Liver (tissue), 9 donors: ENCODE results near the gene EXD3. TPM values are rescaled to one million over a fixed set of nuclear protein-coding genes. Genes with fewer than 3 reads are reported as not detected.

ENCODE experiments used
- DNase-seq: peaks from one replicate; pipeline ENCODE4 v3.0.0-alpha.2; 2017; ENCODE audit warnings: low spot score
- H3K27ac ChIP-seq, 2 donors: one replicate each; pipeline ENCODE4 v1.7.0; 2013; ENCODE audit warnings: inconsistent platforms in 2 of 2, low read length in 2 of 2, control low read depth in 1 of 2, low read depth in 1 of 2, mild to moderate bottlenecking in 1 of 2
- H3K27me3 ChIP-seq, 4 donors: one replicate each; pipeline versions ENCODE4 v1.6.1 to v1.7.0; 2013; ENCODE audit warnings: low read length in 3 of 4, inconsistent platforms in 1 of 4, mild to moderate bottlenecking in 1 of 4, moderate library complexity in 1 of 4; ENCODE audit not compliant: control insufficient read depth in 4 of 4, insufficient read depth in 4 of 4
- H3K36me3 ChIP-seq, 4 donors: one replicate each; pipeline versions ENCODE4 v1.6.1 to v1.7.0; 2013; ENCODE audit warnings: low read length in 3 of 4, mild to moderate bottlenecking in 3 of 4, low read depth in 1 of 4, moderate library complexity in 1 of 4; ENCODE audit not compliant: control insufficient read depth in 4 of 4, insufficient read depth in 3 of 4
- H3K4me1 ChIP-seq, 4 donors: one replicate each; pipeline versions ENCODE4 v1.6.1 to v1.7.0; 2013; ENCODE audit warnings: low read length in 3 of 4, mild to moderate bottlenecking in 3 of 4, moderate library complexity in 1 of 4; ENCODE audit not compliant: control insufficient read depth in 4 of 4, insufficient read depth in 4 of 4
- H3K4me3 ChIP-seq, 3 donors: one replicate each; pipeline versions ENCODE4 v1.6.1 to v1.7.0; 2013; ENCODE audit warnings: low read length in 3 of 3, control low read depth in 1 of 3, low read depth in 1 of 3, mild to moderate bottlenecking in 1 of 3
- H3K9ac ChIP-seq, 2 donors: one replicate each; pipeline ENCODE4 v1.7.0; 2013; ENCODE audit warnings: low read length in 2 of 2, mild to moderate bottlenecking in 2 of 2, moderate library complexity in 2 of 2, control low read depth in 1 of 2, low read depth in 1 of 2
- H3K9me3 ChIP-seq, 4 donors: one replicate each; pipeline versions ENCODE4 v1.6.1 to v1.7.0; 2013; ENCODE audit warnings: low read length in 3 of 4; ENCODE audit not compliant: control insufficient read depth in 4 of 4
- ATF3 ChIP-seq: IDR thresholded peaks from 2 replicates; pipeline ENCODE4 v1.6.1; 2016; ENCODE audit warnings: antibody characterized with exemption
- CTCF ChIP-seq: fragments of 150-350 bp; IDR thresholded peaks from 2 replicates; pipeline ENCODE4 v1.5.1; 2017; ENCODE audit warnings: improper control_type of control experiment, low read depth, low read length; ENCODE audit not compliant: missing input control
- FOXA2 ChIP-seq: IDR thresholded peaks from 2 replicates; pipeline ENCODE4 v1.6.1; 2016; ENCODE audit warnings: antibody characterized with exemption
- GABPA ChIP-seq, 2 donors: IDR thresholded peaks in 1 of 2; conservative IDR thresholded peaks in 1 of 2; 2 replicates each; pipeline ENCODE4 v1.6.1; 2016; ENCODE audit warnings: antibody characterized with exemption in 2 of 2, mild to moderate bottlenecking in 1 of 2, moderate library complexity in 1 of 2
- HNF4A ChIP-seq, 2 donors: conservative IDR thresholded peaks; 2 replicates each; pipeline ENCODE4 v1.6.1; 2016; ENCODE audit warnings: antibody characterized with exemption in 2 of 2, mild to moderate bottlenecking in 2 of 2
- HNF4G ChIP-seq: IDR thresholded peaks from 2 replicates; pipeline ENCODE4 v1.6.1; 2016; ENCODE audit warnings: antibody characterized with exemption
- JUND ChIP-seq, 2 donors: IDR thresholded peaks; 2 replicates each; pipeline ENCODE4 v1.6.1; 2016; ENCODE audit warnings: antibody characterized with exemption in 2 of 2
- MAX ChIP-seq: IDR thresholded peaks from 2 replicates; pipeline ENCODE4 v1.6.1; 2016; ENCODE audit warnings: antibody characterized with exemption
- NR2F2 ChIP-seq: IDR thresholded peaks from 2 replicates; pipeline ENCODE4 v1.6.1; 2016; ENCODE audit warnings: antibody characterized with exemption
- REST ChIP-seq: IDR thresholded peaks from 2 replicates; pipeline ENCODE4 v1.6.1; 2016; ENCODE audit warnings: antibody characterized with exemption, mild to moderate bottlenecking
- RXRA ChIP-seq, 2 donors: IDR thresholded peaks; 2 replicates each; pipeline ENCODE4 v1.6.1; 2017 to 2018; ENCODE audit warnings: antibody characterized with exemption in 2 of 2, mild to moderate bottlenecking in 1 of 2
- SP1 ChIP-seq: IDR thresholded peaks from 2 replicates; pipeline ENCODE4 v1.6.1; 2018; ENCODE audit warnings: antibody characterized with exemption, mild to moderate bottlenecking
- YY1 ChIP-seq: IDR thresholded peaks from 2 replicates; pipeline ENCODE4 v1.6.1; 2016; ENCODE audit warnings: antibody characterized with exemption, mild to moderate bottlenecking
- ZBTB33 ChIP-seq: IDR thresholded peaks from 2 replicates; pipeline ENCODE4 v1.6.1; 2016; ENCODE audit warnings: antibody characterized with exemption
- WGBS: extraction: QIAGEN DNeasy Blood & Tissue Kit; methylation state at CpG from one replicate; pipeline ENCODE4 v1.1.7; 2013; 5-methylcytosine and 5-hydroxymethylcytosine counted together
- polyA plus RNA-seq, 2 donors: library from polyadenylated mRNA; stranded (reverse) in 1 of 2; unstranded in 1 of 2; fragments of 200-250 nt in 1 of 2; fragments of >200 nt in 1 of 2; fragmentation: Nextera tagmentation in 1 of 2; extraction: Ambion mirVana in 1 of 2; gene quantifications; one replicate each; pipeline versions ENCODE4 v1.2.1 to v1.2.3, GENCODE V29; 2013 to 2015
- total RNA-seq, 2 donors: library from RNA; depleted of rRNA; stranded (reverse); fragments of >200 nt; gene quantifications; one replicate each; pipeline ENCODE4 v1.2.3, GENCODE V29; 2014
- donor health status: healthy.
- donor health status: healthy.
- donor health status: healthy.
- donor health status: healthy.
- donor health status: healthy.

EXD3 gene
- total and polyA plus RNA-seq, 4 donors: 2.5 to 6.7 (median 3.7) TPM

GRCh38 chr9:137409515-137409914, 13.4 kb downstream of the EXD3 start:
- 96% methylated on average over 11 of the region's 11 CpGs for WGBS
- Histone ChIP-seq H3K4me3 (no peak overlapping the region), H3K27me3 (no peaks in the 10 kb centered on the region), H3K27ac (no peak overlapping the region), H3K9me3 (no peaks in the 10 kb centered on the region), H3K9ac (no peak overlapping the region), H3K4me1 (peaks cover 5 to 10% (median 6%) of the 10 kb centered on the region in 4 donors), H3K36me3 (no peaks in the 10 kb centered on the region)
- TF ChIP-seq HNF4G: no peak
- TF ChIP-seq RXRA (IDR thresholded peaks at IDR 0.05): no peak
- TF ChIP-seq NR2F2: no peak
- TF ChIP-seq HNF4A (conservative IDR thresholded peaks at IDR 0.05): no peak
- no peak for TF ChIP-seq ATF3
- TF ChIP-seq GABPA (IDR thresholded peaks at IDR 0.05 in 1 of 2, conservative IDR thresholded peaks at IDR 0.05 in 1 of 2): no peak
- no peak for TF ChIP-seq ZBTB33
- no peak for TF ChIP-seq MAX
- DNase-seq: no peak

- no peak overlapping the region for H3K4me3 ChIP-seq
- no peak overlapping the region for H3K27ac ChIP-seq
- H3K9ac ChIP-seq: no peak overlapping the region
- no peaks in the 10 kb centered on the region for H3K9me3 ChIP-seq
- no peak for DNase-seq
- H3K4me1 ChIP-seq: peaks cover 5 to 10% (median 6%) of the 10 kb centered on the region in 4 donors
- no peaks in the 10 kb centered on the region for H3K36me3 ChIP-seq
- no peaks in the 10 kb centered on the region for H3K27me3 ChIP-seq
- WGBS: 96% methylated on average over 24 of the region's 24 CpGs
- TF ChIP-seq CTCF (no peak), REST (no peak), YY1 (no peak), FOXA2 (no peak), ATF3 (no peak), JUND (IDR thresholded peaks at IDR 0.05) (no peak), SP1 (no peak), HNF4G (no peak), RXRA (IDR thresholded peaks at IDR 0.05) (no peak), MAX (no peak), ZBTB33 (no peak)
Measured at GRCh38 chr9:137408651-137409405, 14.1 kb downstream of the EXD3 start.
